H9 (cell line): ENCODE data around the gene DPY19L3. TPM values are rescaled to one million over a fixed set of nuclear protein-coding genes. Genes with fewer than 3 reads are reported as not detected.

Experiments
- DNase-seq: peaks from one replicate; pipeline ENCODE4 v3.0.0-alpha.2; 2017
- H2AFZ ChIP-seq: one replicate; pipeline ENCODE4 v1.6.1; 2013; ENCODE audit warnings: mild to moderate bottlenecking, low read length, control low read depth, moderate library complexity
- H2AK5ac ChIP-seq: 2 replicates; pipeline ENCODE4 v1.6.1; 2013; ENCODE audit warnings: low read length, control low read depth, mixed read lengths; ENCODE audit not compliant: insufficient read length
- H2BK120ac ChIP-seq: one replicate; pipeline ENCODE4 v1.6.1; 2013; ENCODE audit warnings: low read depth, mild to moderate bottlenecking, low read length, control low read depth, inconsistent platforms; ENCODE audit not compliant: poor library complexity, severe bottlenecking
- H2BK12ac ChIP-seq: 2 replicates; pipeline ENCODE4 v1.6.1; 2013; ENCODE audit warnings: low read length, control low read depth, mixed read lengths, low read depth; ENCODE audit not compliant: insufficient read length
- H2BK15ac ChIP-seq: 2 replicates; pipeline ENCODE4 v1.6.1; 2013; ENCODE audit warnings: low read depth, low read length, control low read depth
- H2BK20ac ChIP-seq: one replicate; pipeline ENCODE4 v1.6.1; 2013; ENCODE audit warnings: low read depth, mild to moderate bottlenecking, low read length, control low read depth, inconsistent platforms; ENCODE audit not compliant: poor library complexity, severe bottlenecking
- H2BK5ac ChIP-seq: 2 replicates; pipeline ENCODE4 v1.6.1; 2013; ENCODE audit warnings: low read length, control low read depth, mixed read lengths; ENCODE audit not compliant: insufficient read length
- H3K14ac ChIP-seq: 2 replicates; pipeline ENCODE4 v1.6.1; 2013; ENCODE audit warnings: low read length, control low read depth; ENCODE audit not compliant: insufficient read depth
- H3K18ac ChIP-seq: 2 replicates; pipeline ENCODE4 v1.6.1; 2013; ENCODE audit warnings: low read depth, mild to moderate bottlenecking, mixed read lengths, low read length, control low read depth; ENCODE audit not compliant: insufficient read length
- H3K23ac ChIP-seq: 2 replicates; pipeline ENCODE4 v1.6.1; 2013; ENCODE audit warnings: low read length, control low read depth, mixed read lengths, low read depth; ENCODE audit not compliant: insufficient read length
- H3K23me2 ChIP-seq: 2 replicates; pipeline ENCODE4 v1.6.1; 2013; ENCODE audit warnings: low read depth, mild to moderate bottlenecking, mixed read lengths, low read length, control low read depth; ENCODE audit not compliant: insufficient read length, poor library complexity, severe bottlenecking
- H3K27ac ChIP-seq: 2 replicates; pipeline ENCODE4 v1.5.1; 2013; ENCODE audit warnings: low read length, control low read depth, mixed read lengths, low read depth; ENCODE audit not compliant: insufficient read length
- H3K27me3 ChIP-seq: 2 replicates; pipeline ENCODE4 v1.6.1; 2013; ENCODE audit warnings: low read length, control low read depth, inconsistent platforms; ENCODE audit not compliant: insufficient read depth
- H3K4ac ChIP-seq: 2 replicates; pipeline ENCODE4 v1.6.1; 2013; ENCODE audit warnings: low read depth, mild to moderate bottlenecking, control low read depth, inconsistent platforms, low read length, moderate library complexity
- H3K4me1 ChIP-seq: 2 replicates; pipeline ENCODE4 v1.6.1; 2013; ENCODE audit warnings: low read length, control low read depth, inconsistent platforms; ENCODE audit not compliant: insufficient read depth
- H3K4me2 ChIP-seq: 2 replicates; pipeline ENCODE4 v1.6.1; 2013; ENCODE audit warnings: low read length, control low read depth, mixed read lengths; ENCODE audit not compliant: insufficient read length, insufficient read depth
- H3K56ac ChIP-seq: 2 replicates; pipeline ENCODE4 v1.6.1; 2013; ENCODE audit warnings: low read depth, mild to moderate bottlenecking, mixed read lengths, low read length, control low read depth; ENCODE audit not compliant: insufficient read length
- H3K79me1 ChIP-seq: 2 replicates; pipeline ENCODE4 v1.6.1; 2013; ENCODE audit warnings: low read depth, mild to moderate bottlenecking, moderate library complexity, low read length, control low read depth, inconsistent platforms; ENCODE audit not compliant: insufficient read depth, poor library complexity, severe bottlenecking
- H3K79me2 ChIP-seq: 2 replicates; pipeline ENCODE4 v1.6.1; 2013; ENCODE audit warnings: low read length, control low read depth, inconsistent platforms; ENCODE audit not compliant: insufficient read depth
- H3K9ac ChIP-seq: 2 replicates; pipeline ENCODE4 v1.6.1; 2013; ENCODE audit warnings: low read length, control low read depth, mixed read lengths; ENCODE audit not compliant: insufficient read length; ENCODE audit errors: extremely low read depth
- H3K9me3 ChIP-seq: one replicate; pipeline ENCODE4 v1.6.1; 2013; ENCODE audit warnings: low read depth, low read length, inconsistent platforms; ENCODE audit not compliant: control insufficient read depth
- H3T11ph ChIP-seq: one replicate; pipeline ENCODE4 v1.6.1; 2013; ENCODE audit warnings: mild to moderate bottlenecking, low read length, control low read depth, inconsistent platforms
- H4K20me1 ChIP-seq: one replicate; pipeline ENCODE4 v1.6.1; 2013; ENCODE audit not compliant: control insufficient read depth, insufficient read length, insufficient read depth
- H4K5ac ChIP-seq: 2 replicates; pipeline ENCODE4 v1.6.1; 2013; ENCODE audit warnings: low read depth, mild to moderate bottlenecking, mixed read lengths, low read length, control low read depth; ENCODE audit not compliant: insufficient read length
- H4K8ac ChIP-seq: replicated peaks from 2 replicates; pipeline ENCODE4 v1.6.1; 2013; ENCODE audit warnings: low read length, control low read depth, mixed read lengths, low read depth; ENCODE audit not compliant: insufficient read length
- H4K91ac ChIP-seq: 2 replicates; pipeline ENCODE4 v1.6.1; 2013; ENCODE audit warnings: low read depth, mild to moderate bottlenecking, moderate library complexity, mixed read lengths, low read length, control low read depth; ENCODE audit not compliant: insufficient read length
- H3K27ac Mint-ChIP-seq, 3 experiments: 2 replicates in 2 of 3; 3 replicates in 1 of 3; pipeline ENCODE4 v1.8.0; 2020 to 2021; ENCODE audit warnings: mixed read lengths in 3 of 3, mild to moderate bottlenecking in 1 of 3, moderate library complexity in 1 of 3
- H3K27me3 Mint-ChIP-seq: 2 replicates; pipeline ENCODE4 v1.8.0; 2021; ENCODE audit warnings: low read depth, mild to moderate bottlenecking, moderate library complexity, mixed read lengths
- H3K36me3 Mint-ChIP-seq, 3 experiments: 2 replicates in 2 of 3; 3 replicates in 1 of 3; pipeline ENCODE4 v1.8.0; 2020 to 2021; ENCODE audit warnings: low read depth in 3 of 3, mixed read lengths in 3 of 3; ENCODE audit not compliant: insufficient read depth in 1 of 3
- H3K4me1 Mint-ChIP-seq, 2 experiments: 2 replicates each; pipeline ENCODE4 v1.8.0; 2020; ENCODE audit warnings: mixed read lengths in 2 of 2
- H3K4me3 Mint-ChIP-seq, 2 experiments: 2 replicates in 1 of 2; 3 replicates in 1 of 2; pipeline ENCODE4 v1.8.0; 2020 to 2021; ENCODE audit warnings: mild to moderate bottlenecking in 2 of 2, mixed read lengths in 2 of 2, moderate library complexity in 1 of 2
- H3K9me3 Mint-ChIP-seq, 2 experiments: 2 replicates in 1 of 2; 3 replicates in 1 of 2; pipeline ENCODE4 v1.8.0; 2020; ENCODE audit warnings: mild to moderate bottlenecking in 2 of 2, mixed read lengths in 2 of 2, moderate library complexity in 1 of 2
- CTCF ChIP-seq: fragments of 200-600 bp; sonication (generic); conservative IDR thresholded peaks from 3 replicates; pipeline ENCODE4 v1.8.0; 2021; ENCODE audit warnings: antibody characterized with exemption, mild to moderate bottlenecking
- WGBS: extraction: QIAGEN DNeasy Blood & Tissue Kit; methylation state at CpG from one replicate; pipeline ENCODE4 v1.1.7; 2013; ENCODE audit warnings: missing lambda C conversion rate, low lambda C conversion rate, mixed read lengths; ENCODE audit not compliant: insufficient read length; ENCODE audit errors: extremely low coverage; 5-methylcytosine and 5-hydroxymethylcytosine counted together
- total RNA-seq: library from RNA; stranded (reverse); gene quantifications from 2 replicates; pipeline ENCODE4 v1.2.1, GENCODE V29; 2021

Gene DPY19L3
- total RNA-seq, 1 experiment from 2014 or later = 54.5 TPM

- no peak overlapping the region for H3K14ac ChIP-seq
- no peak overlapping the region for H3K9ac ChIP-seq
- H3K23me2 ChIP-seq = no peaks in the 10 kb centered on the region
- H2AFZ ChIP-seq = no peak overlapping the region
- no peak overlapping the region for H4K8ac ChIP-seq
- no peak for DNase-seq
- no peak overlapping the region for H2BK15ac ChIP-seq
- H3K23ac ChIP-seq = no peak overlapping the region
- H2BK5ac ChIP-seq = no peak overlapping the region
- Mint-ChIP-seq H3K27me3 (no peaks in the 10 kb centered on the region), H3K27ac (no peak overlapping the region), H3K4me3 (no peak overlapping the region), H3K36me3 (peaks cover 3 to 68% (median 13%) of the 10 kb centered on the region in 3 experiments; a peak in 6 of 7 replicates), H3K9me3 (no peaks in the 10 kb centered on the region), H3K4me1 (no peaks in the 10 kb centered on the region)
- no peak overlapping the region for H3K4me2 ChIP-seq
- no peaks in the 10 kb centered on the region for H3K9me3 ChIP-seq
- no peak overlapping the region for H3K27ac ChIP-seq
- H4K5ac ChIP-seq = no peak overlapping the region
- no peaks in the 10 kb centered on the region for H3K4me1 ChIP-seq
- H4K91ac ChIP-seq = no peak overlapping the region
- no peak overlapping the region for H2BK20ac ChIP-seq
- H3T11ph ChIP-seq = no peak overlapping the region
- WGBS = no CpG with 5 or more reads among the region's 2 CpGs
- no peaks in the 10 kb centered on the region for H4K20me1 ChIP-seq
- TF ChIP-seq CTCF = no peak
- H3K79me2 ChIP-seq = no peaks in the 10 kb centered on the region
- H3K18ac ChIP-seq = no peak overlapping the region
- no peaks in the 10 kb centered on the region for H3K27me3 ChIP-seq
- H2AK5ac ChIP-seq = no peak overlapping the region
- no peak overlapping the region for H3K4ac ChIP-seq
- no peak overlapping the region for H2BK12ac ChIP-seq
- H3K56ac ChIP-seq = no peak overlapping the region
- H3K79me1 ChIP-seq = no peaks in the 10 kb centered on the region
- H2BK120ac ChIP-seq = no peak overlapping the region
Measured at GRCh38 chr19:32438751-32439150, 33.2 kb downstream of the DPY19L3 start.
